Spleen (tissue), 11 donors: ENCODE data around the gene ENDOG. TPM values are rescaled to one million over a fixed set of nuclear protein-coding genes. Genes with fewer than 3 reads are reported as not detected.
"Not testable (repeated sequence)": the region's sequence is repeated elsewhere in the genome, so short reads cannot be mapped to it uniquely, and the experiment has no call there.

ENCODE experiments used
- DNase-seq: peaks from one replicate; pipeline ENCODE4 v3.0.0-alpha.2; 2020
- H3K27ac ChIP-seq, 8 donors: fragments of 200-600 bp; sonication (generic) in 7 of 8; 1 replicate in 4 of 8; 2 replicates in 4 of 8; pipeline versions ENCODE4 v1.5.0 to v1.8.0; 2016 to 2021; ENCODE audit warnings: inconsistent platforms in 4 of 8, mild to moderate bottlenecking in 4 of 8, moderate library complexity in 1 of 8
- H3K27me3 ChIP-seq, 7 donors: fragments of 200-600 bp; sonication (generic) in 6 of 7; replicated peaks in 1 of 7; 1 replicate in 4 of 7; 2 replicates in 3 of 7; pipeline versions ENCODE4 v1.5.0 to v1.8.0; 2016 to 2021; ENCODE audit warnings: inconsistent platforms in 3 of 7, mild to moderate bottlenecking in 1 of 7
- H3K36me3 ChIP-seq, 6 donors: fragments of 200-600 bp; sonication (generic) in 5 of 6; 1 replicate in 4 of 6; 2 replicates in 2 of 6; pipeline versions ENCODE4 v1.5.0 to v1.8.0; 2016 to 2021; ENCODE audit warnings: inconsistent platforms in 2 of 6
- H3K4me1 ChIP-seq, 6 donors: fragments of 200-600 bp; sonication (generic) in 5 of 6; 1 replicate in 3 of 6; 2 replicates in 3 of 6; pipeline versions ENCODE4 v1.5.0 to v1.8.0; 2016 to 2021; ENCODE audit warnings: inconsistent platforms in 3 of 6
- H3K4me3 ChIP-seq, 8 donors: fragments of 200-600 bp; sonication (generic) in 7 of 8; 1 replicate in 4 of 8; 2 replicates in 4 of 8; pipeline versions ENCODE4 v1.5.0 to v1.8.0; 2016 to 2021; ENCODE audit warnings: inconsistent platforms in 4 of 8, mild to moderate bottlenecking in 4 of 8, moderate library complexity in 2 of 8
- H3K9me3 ChIP-seq, 8 donors: fragments of 200-600 bp; sonication (generic) in 7 of 8; 1 replicate in 4 of 8; 2 replicates in 4 of 8; pipeline versions ENCODE4 v1.5.0 to v1.8.0; 2016 to 2021; ENCODE audit warnings: inconsistent platforms in 4 of 8
- POLR2A ChIP-seq, 3 donors: fragments of 450-650 bp; IDR thresholded peaks; one replicate each; pipeline ENCODE4 v1.5.1; 2017; ENCODE audit warnings: antibody characterized with exemption in 3 of 3, mild to moderate bottlenecking in 1 of 3
- POLR2AphosphoS5 ChIP-seq, 3 donors: sonication (generic); formaldehyde crosslinking; IDR thresholded peaks; one replicate each; pipeline ENCODE4 v1.5.1; 2017; ENCODE audit warnings: antibody characterized with exemption in 3 of 3
- WGBS, 5 donors: extraction: QIAGEN DNeasy Blood & Tissue Kit in 3 of 5; methylation state at CpG; one replicate each; pipeline versions ENCODE4 v1.1.5 to v1.1.7; 2013 to 2018; 5-methylcytosine and 5-hydroxymethylcytosine counted together
- intact Hi-C: fragments of 100-400 bp; cut with DNase I; formaldehyde crosslinking; loops from one replicate; pipeline ENCODE4 v1.15.0; 2023; ENCODE audit warnings: low total_unique reads
- polyA plus RNA-seq, 3 donors: library from polyadenylated mRNA; stranded (reverse); fragments of 200-250 nt; gene quantifications; one replicate each; pipeline ENCODE4 v1.2.1, GENCODE V29; 2013
- total RNA-seq, 7 donors: library from RNA; depleted of rRNA in 3 of 7; stranded (reverse); fragments of >200 nt in 3 of 7; fragmentation: NEBNext Ultra II Directional in 4 of 7; extraction: Animal tissue kit (Norgen Biotek cat#: 25700) in 4 of 7; gene quantifications; one replicate each; pipeline versions ENCODE4 v1.1.0 to v1.2.1, GENCODE V29; 2016 to 2021
- TF ChIP-seq, protein P1 (sequence below), 11 experiments: fragments of 200-600 bp in 7 of 11; fragments of 450-650 bp in 4 of 11; sonication (generic) in 4 of 11; IDR thresholded peaks in 8 of 11; conservative IDR thresholded peaks in 3 of 11; 1 replicate in 7 of 11; 2 replicates in 4 of 11; pipeline versions ENCODE4 v1.4.0 to v1.8.0; 2016 to 2021; ENCODE audit warnings: antibody characterized with exemption in 11 of 11, inconsistent platforms in 4 of 11, mild to moderate bottlenecking in 1 of 11
- donor health status: healthy with polysubstance abuse.
- donor health status: DM: no; HTN: no; CAD: no; lungs with moderate emphysema.
- donor health status: DM: no; HTN: no; CAD: no.
- donor health status: Bipolar disorder and iron deficiency.
- donor health status: healthy.
- donor health status: DM: no; HTN: no; CAD: no.
- donor health status: DM: yes; HTN: yes; CAD: no.

ENDOG gene
- total and polyA plus RNA-seq, 10 donors = 9.6 to 16.9 (median 13.3) TPM

DNA sequence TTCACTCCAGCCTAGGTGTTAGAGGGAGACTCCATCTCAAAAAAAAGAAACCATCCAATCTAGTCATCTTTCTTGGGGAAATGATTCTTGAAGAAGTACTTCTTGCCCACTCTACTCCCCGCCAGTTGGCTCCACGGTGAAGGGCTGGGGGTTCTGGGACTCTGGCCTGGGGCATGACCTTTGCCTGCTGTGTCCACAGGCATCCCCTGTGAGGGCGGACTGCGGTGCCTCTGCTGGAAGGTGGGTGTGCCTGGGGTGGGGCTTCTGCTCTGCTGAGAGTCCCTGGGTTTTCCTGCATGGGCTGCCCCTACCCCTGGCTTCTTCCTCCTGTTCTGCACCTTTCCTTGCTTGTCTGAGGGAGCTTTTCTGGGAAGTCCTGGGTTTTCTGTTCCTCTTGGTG lies 27.8 kb upstream of the ENDOG start:
- Histone ChIP-seq H3K4me1 (peaks cover 9 to 51% (median 26%) of the 10 kb centered on the region in 6 donors), H3K27ac (no peak overlapping the region), H3K9me3 (no peaks in the 10 kb centered on the region), H3K27me3 (no peaks in the 10 kb centered on the region), H3K36me3 (peaks cover 0 to 74% (median 48%) of the 10 kb centered on the region in 6 donors), H3K4me3 (no peak overlapping the region)
- TF ChIP-seq POLR2AphosphoS5 (IDR thresholded peaks at IDR 0.05) = no peak
- TF ChIP-seq, protein P1, sequence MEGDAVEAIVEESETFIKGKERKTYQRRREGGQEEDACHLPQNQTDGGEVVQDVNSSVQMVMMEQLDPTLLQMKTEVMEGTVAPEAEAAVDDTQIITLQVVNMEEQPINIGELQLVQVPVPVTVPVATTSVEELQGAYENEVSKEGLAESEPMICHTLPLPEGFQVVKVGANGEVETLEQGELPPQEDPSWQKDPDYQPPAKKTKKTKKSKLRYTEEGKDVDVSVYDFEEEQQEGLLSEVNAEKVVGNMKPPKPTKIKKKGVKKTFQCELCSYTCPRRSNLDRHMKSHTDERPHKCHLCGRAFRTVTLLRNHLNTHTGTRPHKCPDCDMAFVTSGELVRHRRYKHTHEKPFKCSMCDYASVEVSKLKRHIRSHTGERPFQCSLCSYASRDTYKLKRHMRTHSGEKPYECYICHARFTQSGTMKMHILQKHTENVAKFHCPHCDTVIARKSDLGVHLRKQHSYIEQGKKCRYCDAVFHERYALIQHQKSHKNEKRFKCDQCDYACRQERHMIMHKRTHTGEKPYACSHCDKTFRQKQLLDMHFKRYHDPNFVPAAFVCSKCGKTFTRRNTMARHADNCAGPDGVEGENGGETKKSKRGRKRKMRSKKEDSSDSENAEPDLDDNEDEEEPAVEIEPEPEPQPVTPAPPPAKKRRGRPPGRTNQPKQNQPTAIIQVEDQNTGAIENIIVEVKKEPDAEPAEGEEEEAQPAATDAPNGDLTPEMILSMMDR (IDR thresholded peaks at IDR 0.05 in 8 of 11, conservative IDR thresholded peaks at IDR 0.05 in 3 of 11) = no peak
- no peak for TF ChIP-seq POLR2A (IDR thresholded peaks at IDR 0.05)
- 78 to 95% (median 91%) methylated on average over 4 of the region's 4 CpGs; no CpG with 5 or more reads in 1 of the 5 donors for WGBS, 5 donors
- intact Hi-C loops = no loop called here
- DNase-seq = no peak

DNA sequence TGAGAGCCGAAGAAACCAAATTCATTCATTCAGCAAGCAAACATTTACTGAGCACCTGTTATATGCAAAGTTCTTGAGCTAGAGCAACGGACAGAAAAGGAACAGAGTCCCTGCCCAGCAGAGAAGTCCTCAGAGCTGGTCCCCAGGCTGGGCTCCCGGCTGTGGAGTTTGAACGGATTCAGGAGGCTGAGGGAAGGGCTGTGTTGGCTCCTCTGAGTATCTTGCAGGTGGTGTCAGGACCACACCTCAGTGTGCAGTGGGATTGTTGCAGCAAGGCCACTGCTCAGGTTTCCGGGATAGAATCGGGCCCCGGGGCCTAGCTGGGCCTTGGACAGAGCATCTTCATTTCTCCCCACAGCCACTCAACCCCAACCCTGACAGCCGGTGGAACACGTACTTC lies 26.2 kb upstream of the ENDOG start:
- TF ChIP-seq POLR2AphosphoS5 (IDR thresholded peaks at IDR 0.05) (peak in 1 of 3 donors; percentile 19), POLR2A (IDR thresholded peaks at IDR 0.05) (no peak)
- Histone ChIP-seq H3K4me3 (no peak overlapping the region), H3K36me3 (peaks cover 0 to 90% (median 60%) of the 10 kb centered on the region in 6 donors), H3K4me1 (peaks cover 9 to 44% (median 21%) of the 10 kb centered on the region in 6 donors), H3K9me3 (no peaks in the 10 kb centered on the region), H3K27ac (no peak overlapping the region), H3K27me3 (no peaks in the 10 kb centered on the region)
- DNase-seq = no peak
- intact Hi-C loops = no loop called here
- WGBS, 5 donors = 93 to 97% (median 95%) methylated on average over 9 of the region's 9 CpGs

DNA sequence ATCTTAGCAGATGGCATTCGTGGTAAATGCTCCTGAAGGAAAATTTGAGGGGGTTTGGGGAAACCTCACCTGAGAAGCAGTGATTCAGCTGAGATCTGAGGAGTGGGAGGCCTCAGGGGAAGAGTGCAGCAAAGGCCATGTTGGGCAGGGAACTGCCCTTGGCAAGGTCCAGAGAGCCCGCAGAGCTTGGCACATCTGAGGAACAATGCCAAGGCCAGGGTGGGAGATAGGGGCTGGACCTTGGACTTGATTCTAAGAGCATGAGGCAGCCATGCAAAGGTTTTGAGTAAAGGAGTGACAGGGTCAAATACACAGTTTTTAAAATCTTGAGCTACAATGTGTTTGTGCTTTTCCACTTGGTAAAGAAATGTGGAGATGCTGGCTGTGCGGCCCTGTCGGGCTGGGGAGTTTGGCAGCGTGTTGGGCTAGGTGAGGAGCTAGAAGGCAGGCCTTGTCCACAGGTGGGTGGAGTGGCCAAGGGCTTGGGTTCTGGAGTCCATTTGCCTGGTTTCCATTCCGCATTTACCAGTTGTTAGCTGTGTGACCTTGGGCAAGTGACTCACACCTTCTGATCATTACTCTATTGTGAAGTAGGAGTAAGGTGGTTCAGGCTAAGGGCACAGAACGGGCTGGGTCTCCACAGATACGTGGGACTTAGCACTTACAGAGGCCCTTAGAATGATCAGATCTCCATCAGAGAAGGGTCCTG lies 25.2 kb upstream of the ENDOG start:
- no peak for TF ChIP-seq POLR2AphosphoS5 (IDR thresholded peaks at IDR 0.05)
- intact Hi-C loops = no loop called here
- Histone ChIP-seq H3K36me3 (peaks cover 0 to 100% (median 70%) of the 10 kb centered on the region in 6 donors), H3K27me3 (no peaks in the 10 kb centered on the region), H3K4me1 (peaks cover 3 to 34% (median 15%) of the 10 kb centered on the region in 6 donors), H3K9me3 (no peaks in the 10 kb centered on the region), H3K27ac (no peak overlapping the region), H3K4me3 (no peak overlapping the region)
- DNase-seq = no peak
- 87 to 94% (median 88%) methylated on average over 6 to 8 of the region's 8 CpGs for WGBS, 5 donors

DNA sequence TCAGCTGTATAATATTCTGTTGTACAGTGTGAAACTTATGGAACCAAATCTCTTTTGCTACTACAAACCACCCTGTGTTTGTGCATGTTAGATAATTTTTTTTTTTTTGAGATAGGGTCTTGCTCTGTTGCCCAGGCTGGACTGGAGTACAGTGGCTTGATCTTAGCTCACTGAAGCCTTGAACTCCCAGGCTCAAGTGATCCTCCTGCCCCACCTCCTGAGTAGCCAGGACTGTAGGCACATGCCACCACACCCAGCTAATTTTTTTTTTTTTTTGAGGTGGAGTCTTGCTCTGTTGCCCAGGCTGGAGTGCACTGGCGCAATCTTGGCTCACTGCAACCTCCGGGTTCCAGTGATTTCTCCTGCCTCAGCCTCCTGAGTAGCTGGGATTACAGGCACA lies 23.3 kb upstream of the ENDOG start:
- WGBS, 5 donors = 46 to 50% (median 48%) methylated on average over 2 of the region's 2 CpGs
- intact Hi-C loops = not testable (repeated sequence)

DNA sequence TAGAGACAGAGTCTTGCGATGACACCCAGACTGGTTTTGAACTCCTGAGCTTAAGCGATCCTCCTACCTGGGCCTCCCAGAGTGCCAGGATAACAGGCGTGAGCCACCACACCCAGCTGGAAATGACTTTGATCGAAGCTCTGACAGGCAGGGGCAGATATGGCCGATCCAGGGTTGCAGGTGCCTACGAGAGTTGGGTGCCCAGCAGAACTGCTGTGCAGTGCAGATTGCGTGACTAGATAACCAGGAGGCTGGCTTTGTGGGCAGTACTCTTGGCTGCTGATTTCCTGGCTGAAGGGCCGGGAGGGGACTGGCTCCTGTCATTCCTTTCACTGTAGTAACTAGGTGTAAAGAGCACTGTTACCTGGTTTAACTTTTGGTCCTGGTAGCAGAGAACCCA lies 19.4 kb upstream of the ENDOG start:
- WGBS, 5 donors = 69 to 94% (median 87%) methylated on average over 7 to 8 of the region's 8 CpGs
- Histone ChIP-seq H3K36me3 (peaks cover 0 to 100% (median 89%) of the 10 kb centered on the region in 6 donors), H3K27ac (no peak overlapping the region)

More for the DNA sequence above, 23.3 kb upstream of the ENDOG start:
- not testable (repeated sequence) for DNase-seq, H3K4me3 ChIP-seq, H3K27me3 ChIP-seq, H3K27ac ChIP-seq, H3K9me3 ChIP-seq
- Histone ChIP-seq H3K4me1 (peaks cover 0 to 16% (median 2%) of the 10 kb centered on the region in 6 donors), H3K36me3 (peaks cover 0 to 100% (median 87%) of the 10 kb centered on the region in 6 donors)

More for the DNA sequence above, 19.4 kb upstream of the ENDOG start:
- intact Hi-C loops = no loop called here
- TF ChIP-seq POLR2A (IDR thresholded peaks at IDR 0.05) (no peak), POLR2AphosphoS5 (IDR thresholded peaks at IDR 0.05) (no peak)
- TF ChIP-seq, protein P1 (IDR thresholded peaks at IDR 0.05 in 8 of 11, conservative IDR thresholded peaks at IDR 0.05 in 3 of 11) = no peak
- DNase-seq = no peak
- no peaks in the 10 kb centered on the region for H3K27me3 ChIP-seq
- H3K4me3 ChIP-seq = no peak overlapping the region
- no peaks in the 10 kb centered on the region for H3K9me3 ChIP-seq
- no peaks in the 10 kb centered on the region for H3K4me1 ChIP-seq
